Ovary (tissue), 9 donors: ENCODE measurements around the gene ULBP1. TPM values are rescaled to one million over a fixed set of nuclear protein-coding genes. Genes with fewer than 3 reads are reported as not detected.
"Not testable (repeated sequence)": the region's sequence is repeated elsewhere in the genome, so short reads cannot be mapped to it uniquely, and the experiment has no call there.

ENCODE experiments used
- DNase-seq, 5 donors: peaks; one replicate each; pipeline ENCODE4 v3.0.0-alpha.2; 2019 to 2020
- H3K27ac ChIP-seq, 2 donors: fragments of 200-600 bp; one replicate each; pipeline versions ENCODE4 v1.5.1 to v1.8.0; 2019 to 2022
- H3K27me3 ChIP-seq: fragments of 200-600 bp; one replicate; pipeline ENCODE4 v1.8.0; 2022
- H3K36me3 ChIP-seq: fragments of 200-600 bp; sonication (generic); one replicate; pipeline ENCODE4 v1.5.1; 2019
- H3K4me1 ChIP-seq: one replicate; pipeline ENCODE4 v1.8.1; 2013; ENCODE audit warnings: mild to moderate bottlenecking, moderate library complexity; ENCODE audit not compliant: insufficient read depth
- H3K4me3 ChIP-seq: fragments of 200-600 bp; sonication (generic); one replicate; pipeline ENCODE4 v1.5.1; 2017
- H3K9me3 ChIP-seq, 2 donors: fragments of 200-600 bp in 1 of 2; sonication (generic) in 1 of 2; one replicate each; pipeline versions ENCODE4 v1.5.1 to v1.8.1; 2013 to 2019; ENCODE audit warnings: mild to moderate bottlenecking in 1 of 2, moderate library complexity in 1 of 2
- CTCF ChIP-seq, 3 donors: fragments of 450-650 bp in 2 of 3; fragments of 200-600 bp in 1 of 3; IDR thresholded peaks; one replicate each; pipeline versions ENCODE4 v1.5.1 to v1.8.0; 2016 to 2022; ENCODE audit warnings: antibody characterized with exemption in 3 of 3, mild to moderate bottlenecking in 1 of 3
- EP300 ChIP-seq: sonication (generic); formaldehyde crosslinking; IDR thresholded peaks from one replicate; pipeline ENCODE4 v1.6.1; 2017; ENCODE audit warnings: antibody characterized with exemption
- POLR2A ChIP-seq: fragments of 450-650 bp; IDR thresholded peaks from one replicate; pipeline ENCODE4 v1.6.1; 2017; ENCODE audit warnings: antibody characterized with exemption, mild to moderate bottlenecking, moderate library complexity
- WGBS, 3 donors: extraction: QIAGEN DNeasy Blood & Tissue Kit in 1 of 3; methylation state at CpG; one replicate each; pipeline versions ENCODE4 v1.1.5 to v1.1.7; 2013 to 2017; 5-methylcytosine and 5-hydroxymethylcytosine counted together
- intact Hi-C, 4 donors: fragments of 100-400 bp; cut with DNase I; formaldehyde crosslinking; loops; one replicate each; pipeline versions ENCODE4 v1.11.0 to v1.15.1; 2022 to 2023
- polyA plus RNA-seq, 2 donors: library from polyadenylated mRNA; stranded (reverse); fragments of 200-250 nt in 1 of 2; fragments of 350-450 nt in 1 of 2; fragmentation: Illumina TruSeq in 1 of 2; extraction: RNeasy Lipid Tissue Mini Kit (QIAGEN cat#74804) in 1 of 2; gene quantifications; one replicate each; pipeline ENCODE4 v1.2.3, GENCODE V29; 2013 to 2014
- total RNA-seq, 7 donors: library from RNA; depleted of rRNA in 2 of 7; stranded (reverse); fragments of >200 nt in 2 of 7; fragmentation: NEBNext Ultra II Directional in 3 of 7; extraction: Animal tissue kit (Norgen Biotek cat#: 25700) in 3 of 7; gene quantifications; one replicate each; pipeline versions ENCODE4 v1.1.0 to v1.2.4, GENCODE V29; 2016 to 2023
- donor health status: DM: no; HTN: no; CAD: no; lungs with moderate emphysema.
- donor health status: DM: no; HTN: no; CAD: no.
- donor health status: Bipolar disorder and iron deficiency.
- donor health status: DM: yes; HTN: yes; CAD: no.
- donor health status: DM: no; HTN: no; CAD: no.
- donor health status: DM: yes; HTN: yes; CAD: no.

The ULBP1 gene
- total and polyA plus RNA-seq, 9 donors: 0.02 to 7.7 (median 0.09) TPM; not detected in 3

GRCh38 chr6:149925253-149925973 lies 38.3 kb upstream of the ULBP1 start:
- Histone ChIP-seq H3K9me3 (no peaks in the 10 kb centered on the region), H3K27ac (peak overlapping the region in 1 of 2 donors; percentile 2), H3K4me3 (peak overlapping the region; percentile 44), H3K36me3 (no peaks in the 10 kb centered on the region), H3K4me1 (peaks cover 7% of the 10 kb centered on the region), H3K27me3 (no peaks in the 10 kb centered on the region)
- DNase-seq: peak; percentile 34 to 62 (median 45)
- WGBS, 3 donors: 9 to 15% (median 12%) methylated on average over 33 to 34 of the region's 34 CpGs
- intact Hi-C loops: loop anchor here in 3 of 4 donors (2.0 to 10.0 kb wide), 4 partner anchors 61 to 381 kb away; partner anchors contain the start of genes LRP11 (in 1 of the 3) and PPIL4 (in 1 of the 3)
- TF ChIP-seq EP300: no peak
- TF ChIP-seq CTCF (IDR thresholded peaks at IDR 0.05): no peak
- TF ChIP-seq POLR2A: no peak

DNA sequence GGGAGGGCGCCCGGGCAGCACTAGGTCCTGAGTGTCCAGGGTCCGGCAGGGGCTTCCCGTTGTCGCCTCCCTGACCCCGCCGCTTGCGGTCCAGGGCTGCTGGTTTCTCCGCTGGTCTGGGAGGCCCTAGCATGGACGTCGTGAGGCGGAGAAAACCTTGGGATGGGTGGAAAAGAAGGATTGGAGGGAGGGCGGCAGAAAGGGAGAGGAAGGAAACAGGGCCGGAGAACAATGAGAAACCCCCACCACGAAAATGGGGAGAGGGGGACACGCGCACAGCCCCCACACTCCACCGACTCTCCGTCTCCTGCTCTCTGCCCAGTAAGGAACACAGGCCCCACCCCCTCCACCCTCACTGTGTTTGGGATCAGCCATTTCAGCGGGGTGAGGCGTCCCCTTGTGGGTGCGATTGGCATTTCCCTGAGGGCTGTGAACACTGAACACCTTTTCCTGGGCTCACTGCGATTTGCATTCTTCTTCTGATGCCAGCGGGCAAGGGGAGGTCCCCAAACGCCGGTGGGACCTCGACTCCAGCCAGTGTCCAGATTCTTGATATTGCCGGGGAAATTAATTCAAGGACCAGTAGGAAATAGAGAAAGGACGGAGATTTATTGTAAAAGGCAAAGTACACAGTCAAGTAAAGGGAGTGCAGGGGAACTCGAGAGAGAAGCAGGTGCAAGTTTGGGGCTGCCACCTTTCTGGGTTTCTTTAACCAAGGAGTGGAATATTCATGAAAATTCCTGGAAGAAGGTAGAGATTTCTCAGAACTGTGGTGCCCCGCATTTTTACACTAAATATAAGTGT lies 37.6 kb upstream of the ULBP1 start:
- no peaks in the 10 kb centered on the region for H3K36me3 ChIP-seq
- peak overlapping the region in 1 of 2 donors; percentile 2 for H3K27ac ChIP-seq
- peak; percentile 87 to 93 (median 92) for DNase-seq
- no peak for TF ChIP-seq POLR2A
- peak; percentile 67 to 95 (median 95) for TF ChIP-seq CTCF (IDR thresholded peaks at IDR 0.05)
- TF ChIP-seq EP300: no peak
- no peaks in the 10 kb centered on the region for H3K9me3 ChIP-seq
- peaks cover 7% of the 10 kb centered on the region for H3K4me1 ChIP-seq
- 2 to 4% (median 3%) methylated on average over 31 of the region's 31 CpGs for WGBS, 3 donors
- H3K4me3 ChIP-seq: peak overlapping the region; percentile 44
- no peaks in the 10 kb centered on the region for H3K27me3 ChIP-seq
- intact Hi-C loops: loop anchor here in 3 of 4 donors (2.0 to 10.0 kb wide), 4 partner anchors 61 to 381 kb away; partner anchors contain the start of genes LRP11 (in 1 of the 3) and PPIL4 (in 1 of the 3)

DNA sequence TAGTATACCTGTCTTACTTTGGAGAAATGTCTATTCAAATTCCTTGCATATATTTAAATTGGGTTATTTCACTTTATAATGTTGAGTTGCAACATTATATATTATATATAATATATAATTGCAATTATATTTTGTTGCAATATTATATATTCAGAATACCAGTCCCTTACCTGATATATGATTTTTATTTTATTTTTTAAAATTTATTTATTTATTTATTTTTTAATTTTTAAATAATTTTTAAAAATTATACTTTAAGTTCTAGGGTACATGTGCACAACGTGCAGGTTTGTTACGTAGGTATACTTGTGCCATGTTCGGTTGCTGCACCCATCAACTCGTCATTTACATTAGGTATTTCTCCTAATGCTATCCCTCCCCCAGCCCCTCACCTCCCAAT lies 36.7 kb upstream of the ULBP1 start:
- 75 to 83% (median 82%) methylated on average over 4 of the region's 4 CpGs for WGBS, 3 donors
- not testable (repeated sequence) for H3K9me3 ChIP-seq, H3K4me1 ChIP-seq, H3K4me3 ChIP-seq, H3K36me3 ChIP-seq, H3K27ac ChIP-seq, H3K27me3 ChIP-seq
- DNase-seq: peak in 1 of 5 donors; percentile 7
- intact Hi-C loops: loop anchor here in 3 of 4 donors (5.0 to 10.0 kb wide), 3 partner anchors 62 to 382 kb away; partner anchors contain the start of genes LRP11 (in 1 of the 3) and PPIL4 (in 1 of the 3)

GRCh38 chr6:149929422-149929821 lies 34.3 kb upstream of the ULBP1 start:
- DNase-seq: peak in 1 of 5 donors; percentile 5
- intact Hi-C loops: loop anchor here in 3 of 4 donors (5.0 to 10.0 kb wide), 3 partner anchors 65 to 385 kb away; partner anchors contain the start of genes LRP11 (in 1 of the 3) and PPIL4 (in 1 of the 3)
- Histone ChIP-seq H3K27ac (no peak overlapping the region), H3K27me3 (no peaks in the 10 kb centered on the region), H3K4me3 (no peak overlapping the region), H3K36me3 (no peaks in the 10 kb centered on the region), H3K4me1 (peaks cover 5% of the 10 kb centered on the region), H3K9me3 (no peaks in the 10 kb centered on the region)
- 3 to 13% (median 8%) methylated on average over 3 of the region's 3 CpGs for WGBS, 3 donors
- TF ChIP-seq POLR2A: no peak
- no peak for TF ChIP-seq CTCF (IDR thresholded peaks at IDR 0.05)
- TF ChIP-seq EP300: no peak
